Activated CD8-positive, alpha-beta memory T cell treated with anti-CD3 and anti-CD28 coated beads for 24 hours (primary cell): ENCODE data around the gene CHI3L1.
"Not testable (repeated sequence)": the region's sequence is repeated elsewhere in the genome, so short reads cannot be mapped to it uniquely, and the experiment has no call there.

ENCODE experiments used
- DNase-seq: peaks from one replicate; pipeline ENCODE4 v3.0.0-alpha.2; 2020

CHI3L1 gene

GRCh38 chr1:203186446-203187303 is at the start of gene CHI3L1:
Gene CHI3L1, minus strand, starts transcription at chr1:203186704. Its CDS starts 81 bp downstream, at chr1:203186623.
- DNase-seq = no peak

GRCh38 chr1:203234901-203235300 is 48.4 kb upstream of the CHI3L1 start:
- DNase-seq = not testable (repeated sequence)

- DNase-seq = no peak
Observed at GRCh38 chr1:203229471-203230135, 43.1 kb upstream of the CHI3L1 start, which contains the start of gene CHIT1. Gene CHIT1, minus strand, starts transcription at chr1:203229673. Its CDS starts 37 bp downstream, at chr1:203229636.

GRCh38 chr1:203228670-203229069 is 42.2 kb upstream of the CHI3L1 start:
- no peak for DNase-seq

- DNase-seq = no peak
Observed at GRCh38 chr1:203227371-203228083, 41.0 kb upstream of the CHI3L1 start.

GRCh38 chr1:203225071-203225470 is 38.6 kb upstream of the CHI3L1 start:
- no peak for DNase-seq

GRCh38 chr1:203223012-203223775 is 36.7 kb upstream of the CHI3L1 start:
- no peak for DNase-seq

GRCh38 chr1:203219934-203220333 is 33.4 kb upstream of the CHI3L1 start:
- no peak for DNase-seq

GRCh38 chr1:203219171-203219570 is 32.7 kb upstream of the CHI3L1 start:
- DNase-seq = no peak

- no peak for DNase-seq
Observed at GRCh38 chr1:203217668-203218067, 31.2 kb upstream of the CHI3L1 start.

- DNase-seq = no peak
Observed at GRCh38 chr1:203217139-203217655, 30.7 kb upstream of the CHI3L1 start.

- peak; percentile 78 for DNase-seq
Observed at GRCh38 chr1:203216274-203217138, 30.0 kb upstream of the CHI3L1 start.

GRCh38 chr1:203215573-203215972 is 29.1 kb upstream of the CHI3L1 start:
- no peak for DNase-seq

- no peak for DNase-seq
Observed at GRCh38 chr1:203214871-203215270, 28.4 kb upstream of the CHI3L1 start.

- no peak for DNase-seq
Observed at GRCh38 chr1:203213126-203213525, 26.6 kb upstream of the CHI3L1 start.

GRCh38 chr1:203211812-203212211 is 25.3 kb upstream of the CHI3L1 start:
- DNase-seq = no peak

GRCh38 chr1:203210988-203211387 is 24.5 kb upstream of the CHI3L1 start:
- DNase-seq = no peak

- no peak for DNase-seq
Observed at GRCh38 chr1:203210350-203210749, 23.8 kb upstream of the CHI3L1 start.

- no peak for DNase-seq
Observed at GRCh38 chr1:203208181-203208580, 21.7 kb upstream of the CHI3L1 start.

- DNase-seq = no peak
Observed at GRCh38 chr1:203207751-203208150, 21.2 kb upstream of the CHI3L1 start.

- no peak for DNase-seq
Observed at GRCh38 chr1:203206129-203206687, 19.7 kb upstream of the CHI3L1 start.
